Retinal pigment epithelial cell (primary cell): ENCODE measurements around the gene ST6GAL1.
A peak's percentile ranks its signal among the peaks of the same experiment; 100 is the strongest.

Source experiments
- DNase-seq: peaks from one replicate; pipeline ENCODE4 v3.0.0-alpha.2; 2010; ENCODE audit warnings: low read depth
- H3K4me3 ChIP-seq: 2 replicates; pipeline ENCODE4 v1.5.1; 2011; ENCODE audit warnings: mild to moderate bottlenecking, low read length, control low read depth, moderate library complexity
- TF ChIP-seq, protein P1 (sequence below): conservative IDR thresholded peaks from 2 replicates; pipeline ENCODE4 v1.5.1; 2011; ENCODE audit warnings: low read depth, low read length, control low read depth, inconsistent platforms

Gene ST6GAL1

DNA sequence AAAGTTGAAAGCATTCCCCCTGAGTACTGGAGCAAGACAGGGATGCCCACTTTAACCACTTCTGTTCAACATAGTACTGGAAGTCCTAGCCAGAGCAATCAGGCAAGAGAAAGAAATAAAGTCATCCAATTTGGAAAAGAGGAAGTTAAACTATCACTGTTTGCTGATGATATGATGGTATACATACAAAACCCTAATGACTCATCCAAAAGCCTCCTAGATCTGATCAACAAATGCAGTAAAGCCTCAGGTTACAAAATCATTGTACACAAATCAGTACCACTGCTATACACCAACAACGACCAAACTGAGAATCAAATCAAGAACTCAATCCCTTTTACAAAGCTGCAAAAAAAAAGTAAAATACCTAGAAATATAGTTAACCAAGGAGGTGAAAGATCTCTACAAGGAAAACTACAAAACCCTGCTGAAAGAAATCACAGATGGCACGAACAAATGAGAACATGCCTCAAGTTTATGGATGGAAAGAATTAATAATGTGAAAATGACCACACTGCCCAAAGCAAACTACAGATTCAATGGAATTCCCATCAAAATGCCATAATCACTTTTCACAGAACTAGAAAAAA lies 168.7 kb downstream of the ST6GAL1 start:
- TF ChIP-seq, protein P1, sequence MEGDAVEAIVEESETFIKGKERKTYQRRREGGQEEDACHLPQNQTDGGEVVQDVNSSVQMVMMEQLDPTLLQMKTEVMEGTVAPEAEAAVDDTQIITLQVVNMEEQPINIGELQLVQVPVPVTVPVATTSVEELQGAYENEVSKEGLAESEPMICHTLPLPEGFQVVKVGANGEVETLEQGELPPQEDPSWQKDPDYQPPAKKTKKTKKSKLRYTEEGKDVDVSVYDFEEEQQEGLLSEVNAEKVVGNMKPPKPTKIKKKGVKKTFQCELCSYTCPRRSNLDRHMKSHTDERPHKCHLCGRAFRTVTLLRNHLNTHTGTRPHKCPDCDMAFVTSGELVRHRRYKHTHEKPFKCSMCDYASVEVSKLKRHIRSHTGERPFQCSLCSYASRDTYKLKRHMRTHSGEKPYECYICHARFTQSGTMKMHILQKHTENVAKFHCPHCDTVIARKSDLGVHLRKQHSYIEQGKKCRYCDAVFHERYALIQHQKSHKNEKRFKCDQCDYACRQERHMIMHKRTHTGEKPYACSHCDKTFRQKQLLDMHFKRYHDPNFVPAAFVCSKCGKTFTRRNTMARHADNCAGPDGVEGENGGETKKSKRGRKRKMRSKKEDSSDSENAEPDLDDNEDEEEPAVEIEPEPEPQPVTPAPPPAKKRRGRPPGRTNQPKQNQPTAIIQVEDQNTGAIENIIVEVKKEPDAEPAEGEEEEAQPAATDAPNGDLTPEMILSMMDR, result no peak
- no peak for DNase-seq
- H3K4me3 ChIP-seq, result no peak overlapping the region

DNA sequence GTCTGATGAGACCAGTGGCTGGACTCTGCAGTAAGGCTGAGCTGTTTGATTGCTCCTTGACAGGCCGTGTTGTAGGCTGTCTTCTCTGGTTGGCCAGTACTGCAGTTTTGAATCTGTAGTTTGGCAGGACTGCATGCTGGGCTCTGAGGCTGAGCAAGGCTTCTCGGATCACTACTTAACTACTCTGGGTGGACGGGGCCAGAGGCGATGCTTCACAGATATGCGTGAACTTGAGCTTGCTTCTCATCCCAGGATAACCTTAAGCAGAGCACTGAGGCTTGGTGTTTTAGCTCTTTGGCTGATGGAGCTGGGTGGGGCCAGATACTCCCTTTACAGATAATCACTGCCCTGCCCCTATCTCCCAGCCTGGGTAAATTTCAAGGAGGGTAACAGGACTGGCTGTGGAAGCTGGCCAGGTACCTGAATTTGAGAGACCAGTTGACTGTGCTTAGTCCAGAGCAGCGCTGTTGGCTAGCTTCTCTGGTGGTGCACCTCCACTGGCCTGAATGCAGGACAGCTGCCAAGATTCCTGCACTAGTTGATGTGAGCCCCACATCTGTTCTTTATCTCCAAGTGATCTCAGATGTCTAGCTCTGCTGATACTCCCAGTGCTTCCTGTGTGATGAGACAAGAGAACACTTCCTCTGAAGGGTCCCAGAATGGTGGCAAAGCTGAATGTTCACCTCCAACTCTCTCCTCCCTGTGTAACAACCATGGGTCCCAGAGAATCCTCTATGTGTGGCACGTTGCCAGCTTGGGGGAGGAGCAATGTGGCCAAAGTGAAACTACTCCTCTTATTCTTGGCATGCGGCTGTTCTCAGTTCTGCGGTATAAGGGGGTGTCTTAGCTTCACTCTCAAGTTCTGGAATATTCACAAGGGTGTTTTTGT lies 171.1 kb downstream of the ST6GAL1 start:
- DNase-seq, result no peak
- H3K4me3 ChIP-seq, result peak overlapping the region; percentile 22
- TF ChIP-seq, protein P1, result no peak

GRCh38 chr3:187102073-187102634 lies 171.8 kb downstream of the ST6GAL1 start:
- TF ChIP-seq, protein P1, result no peak
- peak overlapping the region; percentile 22 for H3K4me3 ChIP-seq
- DNase-seq, result no peak

- H3K4me3 ChIP-seq, result no peak overlapping the region
- TF ChIP-seq, protein P1, result no peak
- DNase-seq, result no peak
Observed at GRCh38 chr3:187103251-187103650, 172.9 kb downstream of the ST6GAL1 start.

DNA sequence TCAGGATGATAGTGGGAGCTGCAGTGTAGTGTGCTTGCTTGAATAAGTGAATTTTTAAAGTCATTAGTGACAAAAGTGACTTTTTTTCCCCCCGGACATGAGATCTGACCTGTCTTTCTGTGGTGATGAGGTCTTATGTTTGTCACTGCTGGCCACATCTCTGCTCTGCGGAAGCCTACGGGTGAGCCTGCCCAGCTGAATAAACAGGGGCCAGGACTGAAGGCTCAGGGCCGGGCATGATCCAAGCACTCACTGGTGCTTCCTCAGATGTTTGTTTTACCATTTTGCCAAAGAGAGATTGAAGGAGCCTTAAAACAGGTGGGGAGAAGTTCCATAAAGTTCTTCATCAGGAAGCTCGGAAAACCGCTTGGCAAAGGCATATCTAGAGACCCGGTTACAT lies 174.0 kb downstream of the ST6GAL1 start:
- DNase-seq, result no peak
- H3K4me3 ChIP-seq, result no peak overlapping the region
- TF ChIP-seq, protein P1, result no peak

DNA sequence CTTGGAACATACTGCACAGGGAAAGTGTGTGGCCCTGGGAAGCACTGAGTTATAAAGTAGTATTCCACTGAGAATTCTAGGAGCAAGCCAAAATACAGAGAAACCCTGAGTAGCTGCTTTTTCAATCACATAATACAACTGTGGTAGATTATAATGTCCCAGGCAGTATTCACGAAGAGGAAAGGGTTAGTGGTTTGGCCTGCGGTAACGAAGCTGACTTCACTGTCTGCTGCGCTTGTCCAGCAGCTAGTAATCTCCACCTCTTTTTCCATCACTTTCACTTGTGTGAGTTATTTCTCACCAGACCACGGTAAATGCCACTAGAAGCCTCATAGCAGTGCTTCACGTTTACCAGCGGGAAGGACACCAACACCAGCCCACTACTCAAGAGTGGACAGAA lies 174.6 kb downstream of the ST6GAL1 start:
- no peak for DNase-seq

More for the DNA sequence above, 174.6 kb downstream of the ST6GAL1 start:
- TF ChIP-seq, protein P1, result no peak
- H3K4me3 ChIP-seq, result no peak overlapping the region
